ENCODE data around the gene IFRD1. TPM values are rescaled to one million over a fixed set of nuclear protein-coding genes. Genes with fewer than 3 reads are reported as not detected.

Gene IFRD1
- total and polyA plus RNA-seq, 5 donors: 24.1 to 51.7 (median 27.9) TPM

DNA sequence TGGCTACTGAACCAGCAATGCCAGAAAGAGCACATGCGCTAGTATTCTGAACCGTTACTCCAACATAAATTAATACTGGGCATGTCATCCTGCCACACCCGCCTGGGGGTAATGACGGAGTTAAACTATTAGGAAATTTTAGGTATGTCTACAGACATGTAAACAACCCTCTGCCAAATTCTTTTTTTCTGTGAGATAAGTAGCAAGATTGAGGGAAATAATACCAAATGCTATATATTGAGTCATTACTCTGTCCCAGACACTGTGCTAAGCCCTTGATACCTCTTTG, 37.9 kb downstream of the IFRD1 start:
- Histone ChIP-seq H3K27ac (ENCODE audit: low read length) (no peak overlapping the region), H3K27me3 (ENCODE audit: control insufficient read depth, insufficient read depth) (no peaks in the 10 kb centered on the region), H3K4me1 (ENCODE audit: control insufficient read depth, insufficient read depth, low read length) (peaks cover 2% of the 10 kb centered on the region), H3K4me3 (ENCODE audit: low read length) (no peak overlapping the region), H3K9me3 (ENCODE audit: control insufficient read depth, low read length) (no peaks in the 10 kb centered on the region)
- WGBS: 95% methylated on average over 4 of the region's 4 CpGs
- no peak for ATAC-seq
- intact Hi-C loops (cut with DNase I): no loop called here
- no peak for DNase-seq

DNA sequence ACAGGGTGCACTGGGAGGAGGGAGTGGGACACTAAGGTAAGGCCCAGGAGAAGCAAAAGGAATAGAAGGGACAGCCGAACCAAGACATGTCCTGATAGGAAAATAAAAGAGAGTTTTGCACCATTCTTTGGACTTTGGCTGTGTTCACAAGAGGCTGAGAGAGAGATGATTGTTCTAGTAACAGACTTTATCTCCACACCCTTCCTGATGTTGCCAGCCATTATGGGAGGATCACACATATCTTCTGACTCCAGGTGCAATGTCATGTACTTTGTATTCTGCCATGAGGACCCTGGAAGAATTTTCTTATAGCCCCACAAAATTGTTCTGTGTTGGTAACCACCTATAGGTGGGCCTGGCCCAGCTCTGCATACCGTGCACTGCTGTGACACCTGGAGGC, 41.9 kb downstream of the IFRD1 start:
- intact Hi-C loops (cut with DNase I): loop anchor here in 1 of 4 donors (10.0 kb wide), 1 partner anchor 77 kb away; no protein-coding TSS in a partner anchor
- ATAC-seq: no peak
- 84% methylated on average over 2 of the region's 2 CpGs for WGBS

DNA sequence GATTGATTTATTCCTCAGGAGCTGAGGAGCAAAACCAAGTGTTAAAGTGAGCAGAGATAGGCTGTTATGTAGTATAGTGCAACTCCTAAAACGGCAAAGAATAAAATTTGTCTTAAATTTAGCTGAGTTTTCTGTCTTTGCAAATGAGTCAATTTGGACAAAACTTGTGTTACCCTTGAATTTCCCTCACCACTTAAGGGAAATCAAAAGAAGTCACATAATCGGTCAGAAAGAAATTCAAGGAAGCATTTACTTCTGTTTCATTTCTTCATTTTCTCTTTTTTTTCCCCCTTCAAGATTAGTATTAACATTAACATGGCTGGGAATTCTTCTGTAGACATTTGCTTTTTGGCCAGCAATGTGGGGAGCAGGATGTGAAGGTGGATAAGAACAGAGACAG, 44.4 kb downstream of the IFRD1 start:
- WGBS: 88% methylated on average over 2 of the region's 2 CpGs
- H3K27ac ChIP-seq (ENCODE audit: low read length): no peak overlapping the region

More for the DNA sequence above, 41.9 kb downstream of the IFRD1 start:
- Histone ChIP-seq H3K9me3 (ENCODE audit: control insufficient read depth, low read length) (no peaks in the 10 kb centered on the region), H3K27ac (ENCODE audit: low read length) (no peak overlapping the region), H3K4me1 (ENCODE audit: control insufficient read depth, insufficient read depth, low read length) (no peaks in the 10 kb centered on the region), H3K27me3 (ENCODE audit: control insufficient read depth, insufficient read depth) (no peaks in the 10 kb centered on the region), H3K4me3 (ENCODE audit: low read length) (no peak overlapping the region)
- no peak for DNase-seq

DNA sequence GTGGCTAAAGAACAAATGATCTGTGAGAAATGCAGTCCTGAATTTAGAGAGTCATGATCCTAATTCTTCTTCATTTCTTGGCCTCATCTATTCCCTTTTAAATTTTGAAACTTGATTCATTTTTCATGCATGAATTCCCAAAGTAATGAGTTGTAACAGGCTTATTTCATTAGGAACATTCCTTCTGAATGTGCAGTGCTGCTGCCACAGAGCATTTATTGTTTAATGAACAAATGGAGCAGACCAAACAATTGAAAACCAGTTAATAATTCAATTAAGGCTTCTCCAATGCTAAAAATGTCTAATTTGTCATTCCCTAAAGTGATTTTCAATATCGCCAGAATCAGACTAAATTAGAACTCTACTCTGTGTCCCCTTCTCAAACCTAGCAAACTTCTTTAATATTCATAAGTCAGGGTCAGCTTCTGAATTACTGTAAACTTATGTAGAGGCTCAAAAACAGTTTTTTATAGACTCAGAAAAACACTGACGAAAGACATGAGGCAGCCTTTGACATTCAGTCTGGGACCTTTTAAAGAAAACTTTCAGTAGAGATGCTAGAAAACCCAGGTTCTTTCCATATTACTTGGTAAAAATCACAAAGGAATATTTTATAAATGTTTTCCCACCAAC, 45.0 kb downstream of the IFRD1 start:
- H3K27me3 ChIP-seq (ENCODE audit: control insufficient read depth, insufficient read depth): no peaks in the 10 kb centered on the region
- H3K4me1 ChIP-seq (ENCODE audit: control insufficient read depth, insufficient read depth, low read length): no peaks in the 10 kb centered on the region
- DNase-seq (no peak), ATAC-seq (no peak)
- H3K27ac ChIP-seq (ENCODE audit: low read length): no peak overlapping the region
- intact Hi-C loops (cut with DNase I): loop anchor here in 1 of 4 donors (10.0 kb wide), 1 partner anchor 80 kb away; no protein-coding TSS in a partner anchor
- H3K4me3 ChIP-seq (ENCODE audit: low read length): no peak overlapping the region
- H3K9me3 ChIP-seq (ENCODE audit: control insufficient read depth, low read length): no peaks in the 10 kb centered on the region
- WGBS: 74% methylated on average over 2 of the region's 2 CpGs

More for the DNA sequence above, 44.4 kb downstream of the IFRD1 start:
- intact Hi-C loops (cut with DNase I): loop anchor here in 1 of 4 donors (10.0 kb wide), 1 partner anchor 80 kb away; no protein-coding TSS in a partner anchor
- H3K9me3 ChIP-seq (ENCODE audit: control insufficient read depth, low read length): no peaks in the 10 kb centered on the region
- DNase-seq (no peak), ATAC-seq (no peak)
- H3K4me1 ChIP-seq (ENCODE audit: control insufficient read depth, insufficient read depth, low read length): no peaks in the 10 kb centered on the region
- H3K27me3 ChIP-seq (ENCODE audit: control insufficient read depth, insufficient read depth): no peaks in the 10 kb centered on the region
- H3K4me3 ChIP-seq (ENCODE audit: low read length): no peak overlapping the region

DNA sequence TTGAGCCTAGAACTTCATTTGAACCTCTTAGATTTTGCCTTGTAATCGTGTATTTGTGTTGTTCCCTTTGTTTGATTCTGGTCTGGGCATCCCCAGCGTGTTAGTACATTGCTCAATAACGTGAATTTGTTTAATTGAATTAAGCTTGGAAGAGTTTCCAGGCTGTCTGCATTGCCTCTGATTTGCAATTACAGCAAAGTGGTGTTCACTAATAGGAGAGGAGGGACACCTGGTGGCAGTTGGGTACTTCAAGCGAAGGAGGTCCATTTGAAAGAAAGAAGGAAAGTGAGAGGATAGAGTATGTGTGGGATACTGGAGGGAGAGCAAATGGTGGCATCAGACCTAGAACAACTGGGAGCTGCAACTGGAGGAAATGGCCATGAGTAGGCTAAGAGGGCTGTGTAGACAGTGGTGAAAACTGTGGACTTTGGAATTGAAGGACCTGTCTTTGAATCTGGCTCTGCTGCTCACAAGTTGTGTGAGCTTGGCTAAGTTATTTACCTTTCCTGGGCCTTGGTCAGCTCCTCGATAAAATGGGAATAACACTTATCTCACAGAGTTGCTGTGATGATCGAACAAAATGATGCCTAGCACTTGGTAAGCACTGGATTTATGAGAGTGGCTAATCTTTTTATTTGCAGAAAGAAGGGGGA, 45.7 kb downstream of the IFRD1 start:
- peak; percentile 83 to 89 for ATAC-seq
- no peak overlapping the region for H3K27ac ChIP-seq (ENCODE audit: low read length)
- intact Hi-C loops (cut with DNase I): loop anchor here in 1 of 4 donors (10.0 kb wide), 1 partner anchor 81 kb away; no protein-coding TSS in a partner anchor
- H3K4me3 ChIP-seq (ENCODE audit: low read length): no peak overlapping the region
- H3K4me1 ChIP-seq (ENCODE audit: control insufficient read depth, insufficient read depth, low read length): no peaks in the 10 kb centered on the region
- H3K9me3 ChIP-seq (ENCODE audit: control insufficient read depth, low read length): no peaks in the 10 kb centered on the region
- WGBS: 37% methylated on average over 6 of the region's 6 CpGs
- H3K27me3 ChIP-seq (ENCODE audit: control insufficient read depth, insufficient read depth): no peaks in the 10 kb centered on the region
- DNase-seq: peak in 2 of 3 donors; percentile 41 to 58

DNA sequence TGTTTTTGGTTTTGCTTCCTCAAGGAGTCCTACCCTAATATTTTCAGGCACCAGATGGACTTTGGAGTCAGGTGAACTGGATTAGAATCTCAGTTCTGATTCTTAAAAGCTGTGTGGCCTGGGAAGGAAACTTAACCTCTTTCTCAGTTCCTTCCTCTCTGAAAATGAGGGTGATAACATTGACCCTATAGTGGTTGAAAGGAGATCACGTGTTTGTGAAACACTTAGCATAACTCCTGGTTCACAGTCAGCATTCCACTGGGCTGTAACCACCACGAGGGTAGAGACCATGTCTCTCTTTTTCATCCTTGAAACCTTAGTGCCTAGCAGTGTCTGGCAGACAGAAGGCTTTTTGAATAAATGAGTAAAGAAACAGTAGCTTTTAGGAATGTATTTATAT, 47.2 kb downstream of the IFRD1 start:
- Histone ChIP-seq H3K27me3 (ENCODE audit: control insufficient read depth, insufficient read depth) (no peaks in the 10 kb centered on the region), H3K4me1 (ENCODE audit: control insufficient read depth, insufficient read depth, low read length) (no peaks in the 10 kb centered on the region), H3K27ac (ENCODE audit: low read length) (no peak overlapping the region), H3K4me3 (ENCODE audit: low read length) (no peak overlapping the region), H3K9me3 (ENCODE audit: control insufficient read depth, low read length) (no peaks in the 10 kb centered on the region)
- intact Hi-C loops (cut with DNase I): loop anchor here in 1 of 4 donors (10.0 kb wide), 1 partner anchor 83 kb away; no protein-coding TSS in a partner anchor
- WGBS: 25% methylated on average over 2 of the region's 2 CpGs
- DNase-seq (no peak), ATAC-seq (no peak)

DNA sequence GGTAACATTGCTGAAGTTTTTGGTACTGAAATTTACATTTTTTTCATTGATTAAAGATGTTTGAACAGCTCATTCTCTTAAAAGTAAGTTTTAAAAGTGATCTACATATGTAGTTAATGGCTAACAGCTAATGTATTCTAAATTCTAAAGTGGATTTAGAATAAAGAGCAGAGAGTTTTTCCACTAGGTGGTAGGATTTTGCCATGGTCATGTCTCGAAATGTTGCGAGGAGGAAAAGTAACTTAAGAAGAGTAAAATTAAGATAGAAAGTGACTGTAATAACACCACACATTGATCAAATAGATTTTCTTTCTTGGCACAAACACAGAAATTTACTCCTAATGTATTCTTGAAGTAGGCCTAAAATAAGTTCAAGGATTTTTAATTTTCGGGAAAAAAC, 50.4 kb downstream of the IFRD1 start:
- H3K4me1 ChIP-seq (ENCODE audit: control insufficient read depth, insufficient read depth, low read length): no peaks in the 10 kb centered on the region
- WGBS: 79% methylated on average over 3 of the region's 3 CpGs
- no peaks in the 10 kb centered on the region for H3K27me3 ChIP-seq (ENCODE audit: control insufficient read depth, insufficient read depth)
- H3K4me3 ChIP-seq (ENCODE audit: low read length): no peak overlapping the region
- intact Hi-C loops (cut with DNase I): no loop called here
- H3K9me3 ChIP-seq (ENCODE audit: control insufficient read depth, low read length): no peaks in the 10 kb centered on the region
- no peak for ATAC-seq
- DNase-seq: no peak
- H3K27ac ChIP-seq (ENCODE audit: low read length): no peak overlapping the region

DNA sequence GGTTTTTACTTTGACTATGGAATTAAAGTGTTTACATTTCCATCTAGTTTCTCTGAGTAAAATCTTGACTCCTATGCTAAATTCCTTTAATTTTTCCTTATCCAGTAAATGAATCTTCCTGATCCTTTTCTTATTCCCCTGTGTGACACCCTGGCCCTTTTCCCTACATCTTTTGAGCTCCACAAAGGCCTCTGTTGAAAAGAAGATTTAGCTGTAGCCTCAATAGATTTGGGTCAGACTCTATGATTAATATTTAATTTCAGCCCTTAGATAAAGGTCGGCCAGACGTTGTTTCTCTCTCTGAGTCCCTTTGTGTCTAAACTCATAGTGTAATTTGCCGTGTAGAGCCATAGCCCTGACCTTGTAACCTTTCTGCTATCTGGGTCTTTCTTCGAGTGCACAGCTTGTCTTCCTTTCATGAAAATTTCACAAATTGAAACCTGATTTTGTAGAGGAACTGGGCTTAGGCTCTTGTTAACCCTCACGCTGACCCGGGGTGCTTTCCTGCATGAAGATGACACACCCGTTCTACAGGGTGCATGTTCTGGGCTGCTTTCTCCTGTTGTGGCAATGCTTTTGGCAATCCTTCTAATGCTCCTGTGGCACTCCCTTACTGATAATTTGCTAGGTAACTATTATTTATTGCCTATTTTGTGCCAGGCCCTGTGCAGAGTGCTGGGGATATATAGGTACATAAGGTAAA, 51.7 kb downstream of the IFRD1 start:
- intact Hi-C loops (cut with DNase I): no loop called here
- DNase-seq (no peak), ATAC-seq (no peak)
- Histone ChIP-seq H3K9me3 (ENCODE audit: control insufficient read depth, low read length) (no peaks in the 10 kb centered on the region), H3K27ac (ENCODE audit: low read length) (no peak overlapping the region), H3K4me1 (ENCODE audit: control insufficient read depth, insufficient read depth, low read length) (no peaks in the 10 kb centered on the region), H3K27me3 (ENCODE audit: control insufficient read depth, insufficient read depth) (no peaks in the 10 kb centered on the region), H3K4me3 (ENCODE audit: low read length) (no peak overlapping the region)
- WGBS: 62% methylated on average over 7 of the region's 7 CpGs

DNA sequence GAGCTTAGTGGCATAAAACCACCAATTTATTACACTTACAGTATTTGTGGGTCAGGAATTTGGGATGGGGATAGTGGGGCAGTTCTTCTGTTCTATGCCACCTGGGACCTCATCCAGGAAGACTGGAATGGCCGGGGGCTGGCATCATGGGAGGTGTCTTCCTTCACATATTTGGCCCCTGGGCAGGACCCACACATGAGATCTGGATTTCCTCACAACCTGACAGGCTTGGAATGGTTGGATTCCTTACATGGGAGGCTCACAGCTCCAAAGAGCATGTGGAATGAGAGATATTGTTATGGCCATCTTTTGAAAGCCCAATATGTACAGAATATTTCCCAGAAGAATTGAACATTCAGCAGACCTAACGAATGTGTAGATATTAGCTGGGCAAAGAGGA, 52.4 kb downstream of the IFRD1 start:
- DNase-seq: no peak
- intact Hi-C loops (cut with DNase I): no loop called here
- no peak overlapping the region for H3K4me3 ChIP-seq (ENCODE audit: low read length)
- no peaks in the 10 kb centered on the region for H3K27me3 ChIP-seq (ENCODE audit: control insufficient read depth, insufficient read depth)
- H3K27ac ChIP-seq (ENCODE audit: low read length): no peak overlapping the region
- WGBS: 77% methylated on average over 2 of the region's 2 CpGs
- no peaks in the 10 kb centered on the region for H3K9me3 ChIP-seq (ENCODE audit: control insufficient read depth, low read length)
- H3K4me1 ChIP-seq (ENCODE audit: control insufficient read depth, insufficient read depth, low read length): no peaks in the 10 kb centered on the region
- no peak for ATAC-seq

DNA sequence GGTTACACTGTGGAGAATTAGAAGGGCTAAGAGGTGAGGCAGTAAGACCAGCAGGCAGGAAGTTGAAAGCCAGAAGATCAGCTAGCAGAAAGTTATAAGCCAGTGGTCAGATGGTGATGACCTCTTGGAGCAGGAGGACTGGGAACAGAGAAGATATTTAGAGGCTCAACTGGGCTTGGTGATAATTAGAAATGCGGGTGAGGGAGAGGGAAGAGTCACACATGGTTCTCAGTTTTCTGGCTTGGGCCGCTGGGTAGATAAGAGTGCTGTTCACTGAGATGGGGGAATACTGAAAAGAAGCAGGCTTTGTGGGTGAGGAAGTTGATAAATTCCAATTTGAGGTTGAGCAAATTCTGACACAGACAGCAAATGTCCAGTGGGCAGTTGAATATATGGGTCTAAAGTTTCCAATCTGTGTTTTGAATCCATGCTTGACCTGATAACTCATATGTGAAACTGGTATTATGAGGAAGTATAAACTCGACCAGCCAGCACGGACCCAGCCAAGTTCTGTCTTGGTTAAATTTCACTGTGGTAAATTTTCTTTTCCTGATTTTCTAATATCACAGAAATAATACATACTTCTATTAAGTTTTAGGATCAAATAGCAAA, 53.2 kb downstream of the IFRD1 start:
- H3K27me3 ChIP-seq (ENCODE audit: control insufficient read depth, insufficient read depth): no peaks in the 10 kb centered on the region
- H3K9me3 ChIP-seq (ENCODE audit: control insufficient read depth, low read length): no peaks in the 10 kb centered on the region
- intact Hi-C loops (cut with DNase I): no loop called here
- DNase-seq: no peak
- H3K4me3 ChIP-seq (ENCODE audit: low read length): no peak overlapping the region
- WGBS: 50% methylated on average over 4 of the region's 4 CpGs
- ATAC-seq: peak in 1 of 2 donors; percentile 20
- no peak overlapping the region for H3K27ac ChIP-seq (ENCODE audit: low read length)
- H3K4me1 ChIP-seq (ENCODE audit: control insufficient read depth, insufficient read depth, low read length): no peaks in the 10 kb centered on the region
